Measurements from ENCODE around the gene SPATA18. TPM values are rescaled to one million over a fixed set of nuclear protein-coding genes. Genes with fewer than 3 reads are reported as not detected.
"Not testable (repeated sequence)": the region's sequence is repeated elsewhere in the genome, so short reads cannot be mapped to it uniquely, and the experiment has no call there.

Gene SPATA18
- total RNA-seq, 4 donors from 2014 or later = 10.5 to 25.1 (median 13.7) TPM

- no peak overlapping the region for H3K27ac ChIP-seq
- H3K4me1 ChIP-seq = no peaks in the 10 kb centered on the region
- TF ChIP-seq CTCF (IDR thresholded peaks at IDR 0.05) (no peak), EP300 (IDR thresholded peaks at IDR 0.05) (no peak), POLR2AphosphoS5 (IDR thresholded peaks at IDR 0.05) (no peak), POLR2A (IDR thresholded peaks at IDR 0.05) (no peak)
- H3K9me3 ChIP-seq = no peaks in the 10 kb centered on the region
- WGBS = 91% methylated on average over 10 of the region's 10 CpGs
- no peak overlapping the region for H3K4me3 ChIP-seq
- peaks cover 4% of the 10 kb centered on the region for H3K36me3 ChIP-seq
- no peaks in the 10 kb centered on the region for H3K27me3 ChIP-seq
- DNase-seq (ENCODE audit: low spot score in 2 of 2) = no peak
Observed at GRCh38 chr4:52071791-52072546, 20.9 kb downstream of the SPATA18 start.

- Histone ChIP-seq H3K4me1 (no peaks in the 10 kb centered on the region), H3K9me3 (no peaks in the 10 kb centered on the region), H3K4me3 (no peak overlapping the region), H3K27me3 (no peaks in the 10 kb centered on the region), H3K27ac (no peak overlapping the region), H3K36me3 (peaks cover 6% of the 10 kb centered on the region)
- TF ChIP-seq POLR2AphosphoS5 (IDR thresholded peaks at IDR 0.05) (no peak), EP300 (IDR thresholded peaks at IDR 0.05) (no peak), CTCF (IDR thresholded peaks at IDR 0.05) (no peak), POLR2A (IDR thresholded peaks at IDR 0.05) (no peak)
- no peak for DNase-seq (ENCODE audit: low spot score in 2 of 2)
- 35% methylated on average over 13 of the region's 26 CpGs for WGBS
Observed at GRCh38 chr4:52076731-52077130, 25.6 kb downstream of the SPATA18 start.

- TF ChIP-seq CTCF (IDR thresholded peaks at IDR 0.05) = no peak
- no peak for TF ChIP-seq POLR2AphosphoS5 (IDR thresholded peaks at IDR 0.05)
- no peak for TF ChIP-seq POLR2A (IDR thresholded peaks at IDR 0.05)
- no peak for TF ChIP-seq EP300 (IDR thresholded peaks at IDR 0.05)
- DNase-seq (ENCODE audit: low spot score in 2 of 2) = no peak
- Histone ChIP-seq H3K27me3 (no peaks in the 10 kb centered on the region), H3K27ac (no peak overlapping the region), H3K4me3 (no peak overlapping the region), H3K9me3 (no peaks in the 10 kb centered on the region), H3K36me3 (peaks cover 6% of the 10 kb centered on the region), H3K4me1 (no peaks in the 10 kb centered on the region)
- WGBS = 75% methylated on average over 2 of the region's 2 CpGs
Observed at GRCh38 chr4:52079659-52080058, 28.6 kb downstream of the SPATA18 start.

DNA sequence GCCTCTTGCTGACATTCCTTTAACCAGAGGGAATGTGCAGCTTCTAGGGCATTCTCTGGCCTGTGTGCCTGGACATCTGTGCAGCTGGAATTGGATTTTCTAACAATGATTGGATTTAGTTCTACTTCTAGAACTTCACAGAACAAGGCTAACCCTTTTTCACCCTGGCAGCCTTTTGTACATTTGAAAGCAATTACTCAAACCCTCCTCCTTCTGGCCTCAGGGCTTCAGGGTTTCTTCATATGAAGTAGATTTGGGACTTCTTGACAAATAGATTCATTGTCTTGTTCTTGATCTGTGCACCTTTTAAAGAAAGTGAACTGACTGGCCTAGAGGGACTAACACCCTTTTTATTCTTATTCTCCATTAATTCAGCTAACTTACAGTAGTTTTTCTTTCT is 30.1 kb downstream of the SPATA18 start:
- no peak overlapping the region for H3K4me3 ChIP-seq
- H3K4me1 ChIP-seq = no peaks in the 10 kb centered on the region
- TF ChIP-seq POLR2AphosphoS5 (IDR thresholded peaks at IDR 0.05) = no peak
- TF ChIP-seq POLR2A (IDR thresholded peaks at IDR 0.05) = no peak
- TF ChIP-seq CTCF (IDR thresholded peaks at IDR 0.05) = no peak
- TF ChIP-seq EP300 (IDR thresholded peaks at IDR 0.05) = no peak
- no peak overlapping the region for H3K27ac ChIP-seq
- peaks cover 6% of the 10 kb centered on the region for H3K36me3 ChIP-seq
- H3K27me3 ChIP-seq = no peaks in the 10 kb centered on the region
- no peak for DNase-seq (ENCODE audit: low spot score in 2 of 2)
- H3K9me3 ChIP-seq = no peaks in the 10 kb centered on the region

- not testable (repeated sequence) for H3K4me3 ChIP-seq; H3K27ac ChIP-seq; H3K9me3 ChIP-seq; H3K27me3 ChIP-seq; H3K4me1 ChIP-seq; DNase-seq (ENCODE audit: low spot score in 2 of 2); H3K36me3 ChIP-seq
- 82% methylated on average over 1 of the region's 1 CpG for WGBS
Observed at GRCh38 chr4:52086425-52086824, 35.3 kb downstream of the SPATA18 start.

DNA sequence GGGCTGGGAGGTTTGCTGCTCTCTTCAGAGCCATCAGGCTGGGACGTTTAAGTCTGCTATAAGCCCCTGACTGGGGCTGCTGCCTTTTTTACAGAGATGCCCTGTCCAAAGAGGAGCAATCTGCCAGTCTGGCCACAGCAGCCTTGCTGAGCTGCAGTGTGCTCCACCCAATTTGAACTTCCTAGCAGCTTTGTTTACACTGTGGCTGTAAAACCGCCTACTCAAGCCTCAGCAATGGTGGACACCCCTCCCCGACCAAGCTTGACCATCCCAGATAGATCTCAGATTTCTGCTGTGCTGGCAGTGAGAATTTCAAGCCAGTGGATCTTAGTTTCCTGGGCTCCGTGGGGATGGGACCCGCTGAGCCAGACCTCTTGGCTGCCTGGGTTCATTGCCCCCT is 40.7 kb downstream of the SPATA18 start:
- 73% methylated on average over 2 of the region's 5 CpGs for WGBS
- H3K9me3 ChIP-seq = no peaks in the 10 kb centered on the region
- DNase-seq (ENCODE audit: low spot score in 2 of 2) = no peak
- H3K36me3 ChIP-seq = no peaks in the 10 kb centered on the region
- H3K4me1 ChIP-seq = no peaks in the 10 kb centered on the region
- no peak overlapping the region for H3K27ac ChIP-seq
- H3K4me3 ChIP-seq = no peak overlapping the region
- no peak for TF ChIP-seq POLR2A (IDR thresholded peaks at IDR 0.05)
- no peak for TF ChIP-seq CTCF (IDR thresholded peaks at IDR 0.05)
- no peak for TF ChIP-seq EP300 (IDR thresholded peaks at IDR 0.05)
- no peak for TF ChIP-seq POLR2AphosphoS5 (IDR thresholded peaks at IDR 0.05)
- no peaks in the 10 kb centered on the region for H3K27me3 ChIP-seq
